G401.6 (cell line): ENCODE data around the gene PTPMT1.
"Not testable (repeated sequence)": the region's sequence is repeated elsewhere in the genome, so short reads cannot be mapped to it uniquely, and the experiment has no call there.

Experiments
- FAIRE-seq: peaks from 2 replicates; lab custom pipeline; 2012; peaks lifted over from hg19 to GRCh38; lab: Jason Lieb, UNC

PTPMT1 gene

GRCh38 chr11:47565340-47566148, at the start of gene PTPMT1:
Gene PTPMT1, plus strand, starts transcription at chr11:47565599. Its CDS starts 24 bp downstream, at chr11:47565623.
- FAIRE-seq: no peak

GRCh38 chr11:47516155-47516554, 49.2 kb upstream of the PTPMT1 start:
- no peak for FAIRE-seq

- no peak for FAIRE-seq
Observed at GRCh38 chr11:47516984-47517853, 48.2 kb upstream of the PTPMT1 start.

- no peak for FAIRE-seq
Observed at GRCh38 chr11:47518212-47518964, 47.0 kb upstream of the PTPMT1 start.

- FAIRE-seq: no peak
Observed at GRCh38 chr11:47523490-47524225, 41.7 kb upstream of the PTPMT1 start.

- FAIRE-seq: no peak
Observed at GRCh38 chr11:47524291-47524874, 41.0 kb upstream of the PTPMT1 start.

GRCh38 chr11:47526032-47526431, 39.4 kb upstream of the PTPMT1 start:
- FAIRE-seq: not testable (repeated sequence)

- no peak for FAIRE-seq
Observed at GRCh38 chr11:47527186-47527585, 38.2 kb upstream of the PTPMT1 start.

- FAIRE-seq: no peak
Observed at GRCh38 chr11:47529951-47530350, 35.4 kb upstream of the PTPMT1 start.

GRCh38 chr11:47530721-47531120, 34.7 kb upstream of the PTPMT1 start:
- not testable (repeated sequence) for FAIRE-seq

- no peak for FAIRE-seq
Observed at GRCh38 chr11:47531666-47532065, 33.7 kb upstream of the PTPMT1 start.

- no peak for FAIRE-seq
Observed at GRCh38 chr11:47532597-47533213, 32.7 kb upstream of the PTPMT1 start.

GRCh38 chr11:47533690-47534151, 31.7 kb upstream of the PTPMT1 start:
- no peak for FAIRE-seq

GRCh38 chr11:47534704-47535251, 30.6 kb upstream of the PTPMT1 start:
- no peak for FAIRE-seq

- no peak for FAIRE-seq
Observed at GRCh38 chr11:47536915-47537314, 28.5 kb upstream of the PTPMT1 start.

- FAIRE-seq: no peak
Observed at GRCh38 chr11:47538741-47539565, 26.4 kb upstream of the PTPMT1 start.

- FAIRE-seq: no peak
Observed at GRCh38 chr11:47539681-47540039, 25.7 kb upstream of the PTPMT1 start.

- FAIRE-seq: no peak
Observed at GRCh38 chr11:47541070-47541469, 24.3 kb upstream of the PTPMT1 start.

GRCh38 chr11:47545298-47545697, 20.1 kb upstream of the PTPMT1 start:
- FAIRE-seq: no peak

GRCh38 chr11:47546274-47546673, 19.1 kb upstream of the PTPMT1 start:
- not testable (repeated sequence) for FAIRE-seq
